Measurements from ENCODE around the gene SYT2. TPM values are rescaled to one million over a fixed set of nuclear protein-coding genes. Genes with fewer than 3 reads are reported as not detected.
"Not testable (repeated sequence)": the region's sequence is repeated elsewhere in the genome, so short reads cannot be mapped to it uniquely, and the experiment has no call there.

SYT2 gene
- total RNA-seq, 1 donor from 2014 or later: not detected

DNA sequence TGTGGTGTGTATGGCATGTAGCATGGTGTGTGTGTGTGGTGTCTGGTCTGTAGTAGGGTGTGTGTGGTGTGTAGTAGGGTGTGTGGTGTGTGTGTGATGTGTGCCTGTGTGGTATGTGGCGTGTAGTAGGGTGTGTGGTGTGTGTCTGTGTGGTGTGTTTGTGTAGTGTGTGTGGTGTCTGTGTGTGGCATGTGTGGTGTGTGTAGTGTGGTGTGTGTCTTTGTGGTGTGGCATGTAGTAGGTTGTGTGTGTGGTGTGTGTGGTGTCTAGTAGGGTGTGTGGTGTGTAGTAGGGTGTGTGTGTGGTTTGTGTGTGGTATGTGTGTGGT is 85.5 kb downstream of the SYT2 start:
- intact Hi-C loops (cut with micrococcal nuclease): loop anchor here (1.0 to 10.0 kb wide), 3 partner anchors 123 to 383 kb away; partner anchors contain the start of gene TMEM183A

DNA sequence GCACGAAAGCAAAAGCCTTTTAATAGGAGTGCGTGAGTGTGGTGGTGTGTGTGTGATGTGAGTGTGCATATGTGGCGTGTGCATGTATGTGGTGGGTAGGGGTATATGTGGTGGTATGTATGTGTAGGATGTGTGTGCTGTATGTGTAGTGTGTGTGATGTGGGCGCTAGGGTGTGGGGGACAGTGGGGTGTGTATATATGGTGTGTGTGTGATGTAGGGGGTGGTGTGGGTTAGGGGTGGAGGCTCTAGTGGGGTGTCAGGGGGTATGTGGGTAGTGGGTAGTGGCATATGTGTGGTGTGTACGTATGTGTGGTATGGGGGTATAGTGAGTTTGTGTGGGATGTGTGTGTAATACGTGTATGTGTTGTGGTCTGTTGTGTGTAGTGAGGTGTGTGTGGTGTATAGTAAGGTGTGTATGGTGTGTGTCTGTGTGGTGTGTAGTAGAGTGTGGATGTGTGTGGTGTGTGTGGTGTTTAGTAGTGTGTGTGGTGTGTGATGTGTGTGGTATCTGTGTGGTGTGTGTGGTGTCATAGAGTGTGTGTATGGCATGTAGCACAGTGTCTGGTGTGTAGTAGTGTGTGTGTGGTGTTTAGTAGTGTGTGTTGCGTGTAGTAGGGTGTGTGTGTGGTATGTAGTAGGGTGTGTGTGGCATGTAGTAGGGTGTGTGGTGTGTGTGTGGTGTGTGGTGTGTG is 86.0 kb downstream of the SYT2 start:
- intact Hi-C loops (cut with micrococcal nuclease): loop anchor here (10.0 kb wide), 1 partner anchor 139 kb away; no protein-coding TSS in a partner anchor

DNA sequence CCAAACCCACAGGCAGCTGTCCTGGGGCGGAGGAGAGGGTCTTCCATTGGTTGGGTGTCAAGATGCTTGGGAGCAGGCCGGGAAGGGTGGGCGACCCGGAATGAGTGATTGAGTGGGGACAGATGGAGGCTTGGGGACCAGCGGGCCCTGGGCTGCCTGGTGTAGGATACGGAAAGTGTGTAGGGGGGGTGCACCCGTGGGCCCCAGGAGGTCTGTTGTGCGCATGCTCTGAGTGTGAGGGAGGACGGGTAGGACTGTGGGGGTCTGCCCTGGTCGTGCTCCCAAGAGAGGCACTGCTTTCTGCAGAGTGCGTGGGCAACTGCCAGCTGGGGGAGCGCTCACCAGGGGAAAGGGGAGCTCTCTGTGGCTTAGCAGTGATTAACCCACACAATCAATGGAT is 86.8 kb downstream of the SYT2 start:
- intact Hi-C loops (cut with micrococcal nuclease): loop anchor here (10.0 kb wide), 1 partner anchor 139 kb away; no protein-coding TSS in a partner anchor

DNA sequence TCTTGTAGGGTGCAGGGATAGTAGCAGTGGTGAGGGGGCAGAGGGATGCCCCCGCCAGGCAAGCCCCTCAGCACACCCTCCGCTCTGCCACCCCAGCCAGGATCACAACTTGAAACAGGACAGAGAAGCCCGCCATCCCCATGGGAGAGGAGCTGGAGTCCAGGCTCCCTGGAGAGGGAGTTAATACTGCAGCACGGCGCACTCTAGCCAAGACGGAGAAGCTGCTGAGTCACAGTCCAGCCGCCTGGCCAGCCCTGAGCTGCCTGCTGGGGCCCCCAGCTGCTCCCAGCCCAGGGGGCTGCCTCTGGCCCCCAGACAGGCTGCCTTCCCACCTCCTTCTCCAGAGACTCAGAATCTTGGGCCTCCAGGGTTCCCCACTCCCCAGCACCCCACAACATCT is 87.2 kb downstream of the SYT2 start:
- intact Hi-C loops (cut with micrococcal nuclease): loop anchor here (10.0 kb wide), 1 partner anchor 138 kb away; no protein-coding TSS in a partner anchor

GRCh38 chr1:202622388-202622787 is 87.9 kb downstream of the SYT2 start:
- intact Hi-C loops (cut with micrococcal nuclease): loop anchor here (10.0 kb wide), 1 partner anchor 138 kb away; no protein-coding TSS in a partner anchor

- intact Hi-C loops (cut with micrococcal nuclease): loop anchor here (10.0 kb wide), 1 partner anchor 137 kb away; no protein-coding TSS in a partner anchor
Observed at GRCh38 chr1:202621446-202621845, 88.8 kb downstream of the SYT2 start.

DNA sequence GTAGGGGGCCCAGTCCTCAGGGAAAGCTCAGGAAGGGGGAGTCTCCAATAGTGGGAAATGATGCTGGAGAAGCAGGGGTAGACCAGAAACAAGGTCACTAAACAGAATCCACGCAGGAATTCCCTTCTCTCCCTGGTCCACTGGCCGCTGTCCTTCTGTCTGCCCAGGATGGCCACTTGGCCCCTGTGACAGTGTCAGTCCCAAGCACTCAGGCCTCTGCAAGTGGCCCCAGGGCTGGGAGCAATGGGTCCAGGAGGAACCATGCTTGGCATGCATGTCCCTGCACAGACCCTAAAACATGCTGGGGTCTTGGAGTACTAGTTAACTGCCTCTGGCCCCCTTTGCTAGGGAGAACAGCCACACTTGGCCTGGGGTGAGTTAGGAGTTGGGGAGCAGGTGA is 90.2 kb downstream of the SYT2 start:
- intact Hi-C loops (cut with micrococcal nuclease): loop anchor here (10.0 kb wide), 1 partner anchor 135 kb away; no protein-coding TSS in a partner anchor

DNA sequence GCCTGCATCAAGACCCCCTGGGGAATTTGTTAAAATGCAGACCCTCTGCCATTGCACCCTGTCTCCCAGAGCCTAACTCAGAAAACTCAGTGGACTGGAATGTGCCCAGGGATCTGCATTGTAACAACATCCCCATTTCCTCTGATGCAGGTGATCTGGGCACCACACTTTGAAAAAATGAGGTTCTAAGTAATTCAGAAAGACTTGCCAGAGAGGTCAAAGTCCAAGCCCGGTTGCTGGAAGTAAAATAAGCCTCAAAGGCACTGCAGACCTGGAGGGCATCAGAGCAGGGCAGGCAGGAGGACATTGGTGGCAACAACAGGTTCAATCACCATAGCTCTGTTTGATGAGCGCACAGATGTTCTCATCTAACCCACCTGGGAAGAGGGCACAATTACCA is 90.7 kb downstream of the SYT2 start:
- intact Hi-C loops (cut with micrococcal nuclease): no loop called here

GRCh38 chr1:202619012-202619411 is 91.2 kb downstream of the SYT2 start:
- intact Hi-C loops (cut with micrococcal nuclease): not testable (repeated sequence)

DNA sequence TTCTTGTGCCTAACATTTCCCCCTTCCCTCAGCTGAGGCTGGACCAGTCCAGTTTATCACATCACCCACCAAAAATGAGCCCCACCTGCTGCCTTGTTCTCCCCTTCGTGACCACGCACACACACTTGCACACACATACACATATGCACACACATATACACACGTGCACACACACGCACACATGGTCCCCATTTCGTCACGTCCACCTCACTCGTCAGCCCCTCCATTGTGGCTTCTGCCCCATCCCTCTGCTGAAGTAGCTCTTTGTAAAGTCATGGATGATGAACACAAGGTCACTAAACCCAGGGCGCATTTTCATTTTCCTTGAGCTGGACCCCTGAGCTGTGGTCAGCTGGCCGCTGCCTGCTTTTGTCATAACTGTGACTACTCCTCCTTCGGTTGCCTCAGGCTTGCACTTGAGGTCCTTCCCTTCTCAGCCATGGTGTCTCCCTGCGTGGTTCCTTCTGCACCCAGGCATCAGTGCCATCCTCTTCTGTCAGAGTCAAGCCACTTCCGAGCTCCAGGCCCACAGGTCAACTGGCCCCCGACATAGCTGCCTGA is 93.8 kb downstream of the SYT2 start:
- intact Hi-C loops (cut with micrococcal nuclease): no loop called here

DNA sequence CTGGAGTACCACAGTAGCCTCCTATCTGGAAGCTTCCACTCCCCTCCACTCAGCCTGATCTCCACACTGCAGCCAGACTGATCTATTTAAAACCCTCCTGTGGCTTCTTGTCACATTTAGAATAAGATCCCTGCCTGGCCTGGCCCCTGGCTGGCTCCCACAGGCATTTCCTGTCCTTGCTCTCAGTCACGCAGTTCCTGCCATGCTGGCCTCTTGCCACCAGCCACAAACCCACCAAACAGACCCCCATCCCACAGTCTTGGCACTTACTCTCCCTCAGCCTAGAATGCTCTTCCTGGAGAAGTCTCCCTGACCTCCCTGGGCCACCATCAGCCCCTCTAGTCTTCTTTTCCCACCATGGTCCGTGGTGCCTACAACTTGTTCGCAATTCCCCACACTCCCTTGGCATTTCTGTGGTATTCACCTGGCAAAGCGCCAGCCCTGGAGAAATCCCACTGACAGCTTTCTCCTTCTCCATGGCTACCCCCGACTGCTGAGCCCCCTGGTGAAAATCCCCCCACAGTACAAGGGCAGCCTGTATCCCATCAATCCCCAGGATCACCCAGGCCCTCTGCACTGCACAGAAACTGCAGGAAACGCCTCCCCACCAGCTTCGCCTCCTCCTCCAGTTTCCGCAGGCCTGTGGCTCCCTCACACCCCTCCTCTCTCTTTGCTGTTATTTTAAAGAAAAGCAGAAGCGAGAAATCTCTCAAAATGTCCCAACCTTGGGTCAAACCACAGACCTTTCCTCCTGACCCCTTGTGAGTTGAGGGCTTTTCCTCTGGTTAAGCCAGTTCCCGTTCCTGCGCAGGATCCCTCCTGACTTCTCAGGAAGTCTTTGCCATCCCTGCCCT is 94.5 kb downstream of the SYT2 start:
- intact Hi-C loops (cut with micrococcal nuclease): no loop called here

- intact Hi-C loops (cut with micrococcal nuclease): not testable (repeated sequence)
Observed at GRCh38 chr1:202615208-202615500, 95.1 kb downstream of the SYT2 start.

DNA sequence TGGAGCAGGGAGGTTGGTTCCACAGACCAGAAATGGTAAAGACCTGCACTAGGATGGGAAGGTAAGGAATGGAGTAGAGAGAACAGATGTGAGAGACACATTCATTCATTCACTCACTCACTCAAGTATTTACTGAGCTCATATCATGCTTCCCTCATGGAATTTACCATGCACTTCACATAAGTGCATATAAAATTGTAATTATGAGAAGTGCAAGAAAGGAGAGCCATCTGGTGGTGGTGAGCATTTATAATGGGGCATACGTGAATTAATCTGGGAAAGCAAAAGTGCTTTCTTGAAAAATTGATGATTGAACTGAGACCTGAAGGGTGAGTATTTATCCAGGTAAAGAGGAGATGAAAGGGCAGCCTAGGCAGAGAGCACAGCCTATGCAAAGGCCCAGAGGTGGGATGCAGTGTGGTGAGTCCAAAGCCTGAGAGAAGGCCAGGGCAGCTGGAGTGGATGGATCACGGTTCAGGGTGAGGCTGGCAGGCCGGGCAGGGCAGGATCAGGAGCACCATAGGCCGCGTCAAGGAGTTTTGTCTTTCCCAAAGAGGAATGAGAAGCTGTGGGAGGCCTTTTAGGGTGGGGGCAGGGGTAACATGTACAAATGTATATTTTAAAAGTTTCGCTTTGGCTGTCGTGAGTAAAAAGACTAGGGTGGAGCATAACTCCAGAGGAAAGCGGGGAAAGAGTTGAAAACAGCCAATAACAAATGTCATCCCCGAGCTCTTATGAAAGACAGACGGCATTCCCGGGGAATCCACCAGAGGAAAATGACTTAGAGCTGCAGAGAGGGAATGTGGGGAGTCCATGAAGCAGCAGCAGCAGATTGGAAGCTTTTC is 95.7 kb downstream of the SYT2 start:
- intact Hi-C loops (cut with micrococcal nuclease): not testable (repeated sequence)

- intact Hi-C loops (cut with micrococcal nuclease): no loop called here
Observed at GRCh38 chr1:202613571-202613970, 96.7 kb downstream of the SYT2 start.

DNA sequence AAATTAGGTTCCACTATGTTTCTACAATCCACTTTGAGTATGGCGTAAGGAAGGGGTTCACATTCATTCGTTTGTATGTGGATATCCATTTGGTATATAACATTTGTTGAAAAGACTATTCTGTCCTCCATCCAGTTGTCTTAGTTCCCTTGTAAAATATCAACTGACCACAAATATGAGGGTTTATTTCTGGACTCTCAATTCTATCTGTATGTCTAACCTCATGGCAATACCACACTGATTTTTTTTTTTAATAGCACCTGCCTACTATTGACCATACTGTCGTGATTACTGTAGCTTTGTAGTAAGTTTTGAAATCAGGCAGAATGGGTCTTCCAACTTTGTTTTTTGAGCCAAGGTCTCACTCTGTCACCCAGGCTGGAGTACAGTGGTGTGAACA is 98.2 kb downstream of the SYT2 start:
- intact Hi-C loops (cut with micrococcal nuclease): not testable (repeated sequence)

- intact Hi-C loops (cut with micrococcal nuclease): no loop called here
Observed at GRCh38 chr1:202605515-202605914, 104.7 kb downstream of the SYT2 start.

DNA sequence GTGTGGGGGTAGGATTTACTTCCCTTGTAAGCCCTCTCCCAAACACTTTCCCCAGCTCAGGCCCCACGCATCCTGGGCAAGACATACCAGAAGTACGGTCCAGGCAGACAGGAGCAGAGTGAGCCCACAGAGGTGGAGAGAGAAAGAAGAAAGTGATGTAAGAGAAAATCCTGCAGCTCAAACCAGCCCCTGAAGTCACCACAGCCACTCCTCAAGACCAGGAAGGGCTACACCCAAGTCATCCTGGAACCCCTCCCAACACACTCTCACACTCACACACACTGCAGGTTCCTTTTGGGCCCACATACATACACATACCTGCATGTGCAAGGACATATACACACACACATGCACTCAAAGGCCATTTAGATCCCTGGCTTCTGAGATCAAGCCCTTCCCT is 106.8 kb downstream of the SYT2 start:
- intact Hi-C loops (cut with micrococcal nuclease): no loop called here

GRCh38 chr1:202600432-202601041 is 109.7 kb downstream of the SYT2 start:
- intact Hi-C loops (cut with micrococcal nuclease): loop anchor here (1.0 kb wide), 2 partner anchors 136 to 257 kb away; no protein-coding TSS in a partner anchor

DNA sequence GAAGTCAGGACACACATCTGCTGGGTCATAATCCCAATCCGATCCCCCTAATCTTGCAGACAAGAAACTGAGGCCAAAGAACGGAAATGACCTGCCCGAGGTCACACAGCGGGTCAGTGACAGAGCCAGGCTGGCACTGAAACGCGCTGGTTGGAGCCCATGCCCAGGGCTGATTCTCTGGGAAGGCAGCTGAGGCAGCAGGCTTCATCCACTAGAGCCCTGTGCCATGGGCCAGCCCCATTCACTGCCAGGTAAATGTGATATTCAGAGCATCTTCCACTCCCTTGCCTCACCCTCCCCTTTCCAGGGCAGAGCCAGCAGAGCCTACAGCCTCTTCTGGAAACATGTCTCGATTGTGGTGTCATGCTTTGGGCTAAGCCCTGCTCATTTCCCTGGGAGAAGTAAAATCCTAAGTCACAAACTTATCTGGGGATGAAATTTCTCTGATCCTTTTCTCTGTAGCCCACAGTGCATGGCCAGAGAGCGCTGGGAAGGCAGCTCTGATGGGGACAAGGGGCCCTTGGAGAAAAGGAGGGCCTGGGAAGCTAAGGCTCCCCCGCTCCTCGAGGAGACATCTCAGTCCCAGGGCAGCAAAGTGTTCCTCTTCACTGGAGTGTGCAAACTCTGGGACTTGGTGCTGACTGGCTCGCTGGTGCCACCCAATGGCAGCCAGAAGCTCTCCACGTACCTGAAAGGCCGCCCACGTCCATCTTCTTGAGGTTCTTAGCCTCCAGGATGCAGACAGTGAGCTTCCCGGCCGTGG is 110.4 kb downstream of the SYT2 start:
- intact Hi-C loops (cut with micrococcal nuclease): loop anchor here (1.0 kb wide), 2 partner anchors 136 to 257 kb away; no protein-coding TSS in a partner anchor

All from T-helper 1 cell treated with Interleukin-12 subunit alpha and Interleukin-12 subunit beta and Interleukin-4 antibody, amounts not matched to agents 30 ng/mL and 1 ng/mL, for 36 hours (primary cell).